OCI-LY3 (cell line): ENCODE data around the gene FAR1.

Experiments used
- CTCF ChIP-seq: fragments of 200-600, 300-600 bp; sonication (generic); IDR thresholded peaks from 2 replicates; pipeline ENCODE4 v1.5.1; 2014; ENCODE audit warnings: antibody characterized with exemption, low read length, low read depth
- EZH2phosphoT487 ChIP-seq: fragments of 200-600 bp; shearing (Covaris generic); IDR thresholded peaks from 2 replicates; pipeline ENCODE4 v1.6.1; 2018; ENCODE audit warnings: antibody characterized with exemption, mixed run types, low read depth

GRCh38 chr11:13644997-13645687 lies 23.3 kb upstream of the FAR1 start:
- TF ChIP-seq EZH2phosphoT487 (no peak), CTCF (no peak)
